Astrocyte of the spinal cord (primary cell): ENCODE results near the gene KCNMB1.

ENCODE experiments used
- DNase-seq: peaks from one replicate; pipeline ENCODE4 v3.0.0; 2011; ENCODE audit warnings: low read depth, low spot score
- H3K4me3 ChIP-seq: 2 replicates; pipeline ENCODE4 v1.5.1; 2011; ENCODE audit warnings: low read depth, mild to moderate bottlenecking, low read length, moderate library complexity
- CTCF ChIP-seq: IDR thresholded peaks from 2 replicates; pipeline ENCODE4 v1.5.1; 2012; ENCODE audit warnings: low read depth, mild to moderate bottlenecking, low read length, inconsistent platforms
- in situ Hi-C: cut with HindIII; loops from 2 replicates; pipeline ENCODE4 v1.10.0; 2017; ENCODE audit warnings: low sequenced_read_pairs

The KCNMB1 gene

GRCh38 chr5:170426149-170426767 lies 37.1 kb upstream of the KCNMB1 start:
- in situ Hi-C loops = no loop called here
- no peak for DNase-seq
- no peak overlapping the region for H3K4me3 ChIP-seq
- TF ChIP-seq CTCF = no peak

GRCh38 chr5:170425731-170426130 lies 36.6 kb upstream of the KCNMB1 start:
- no peak for DNase-seq
- no peak for TF ChIP-seq CTCF
- in situ Hi-C loops = no loop called here
- no peak overlapping the region for H3K4me3 ChIP-seq

- no peak for TF ChIP-seq CTCF
- H3K4me3 ChIP-seq = no peak overlapping the region
- in situ Hi-C loops = no loop called here
- no peak for DNase-seq
These were observed 35.5 kb upstream of the KCNMB1 start for GRCh38 chr5:170424629-170425028.

GRCh38 chr5:170423692-170424091 lies 34.5 kb upstream of the KCNMB1 start:
- no peak for TF ChIP-seq CTCF

GRCh38 chr5:170421826-170422225 lies 32.7 kb upstream of the KCNMB1 start:
- no peak overlapping the region for H3K4me3 ChIP-seq
- in situ Hi-C loops = no loop called here
- no peak for DNase-seq
- no peak for TF ChIP-seq CTCF

More at GRCh38 chr5:170423692-170424091, 34.5 kb upstream of the KCNMB1 start:
- in situ Hi-C loops = no loop called here
- no peak for DNase-seq
- no peak overlapping the region for H3K4me3 ChIP-seq

GRCh38 chr5:170420806-170421412 lies 31.7 kb upstream of the KCNMB1 start:
- in situ Hi-C loops = no loop called here
- no peak overlapping the region for H3K4me3 ChIP-seq
- peak; percentile 80 for TF ChIP-seq CTCF
- peak; percentile 58 for DNase-seq
